ENCODE data around the gene ABCA8.

DNA sequence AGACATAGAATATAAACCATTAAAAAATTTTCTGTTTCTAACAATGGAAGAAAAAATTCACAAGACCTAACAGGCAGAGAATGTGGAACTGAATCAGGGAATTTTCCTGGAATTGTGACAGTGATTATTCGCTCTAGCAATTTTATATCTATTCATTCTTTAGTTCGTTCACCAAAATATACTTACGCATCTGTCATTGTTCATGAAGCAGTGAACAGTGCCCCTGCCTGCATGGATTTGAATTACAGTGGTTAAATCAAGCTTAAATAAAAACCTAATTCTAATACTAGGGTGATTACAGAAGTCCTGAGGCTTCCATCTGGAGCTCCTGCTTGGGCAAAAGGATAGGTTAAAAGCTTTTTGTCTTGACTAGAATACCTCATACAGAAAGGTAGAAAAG lies 48.6 kb downstream of the ABCA8 start:
- TF ChIP-seq, protein P1, sequence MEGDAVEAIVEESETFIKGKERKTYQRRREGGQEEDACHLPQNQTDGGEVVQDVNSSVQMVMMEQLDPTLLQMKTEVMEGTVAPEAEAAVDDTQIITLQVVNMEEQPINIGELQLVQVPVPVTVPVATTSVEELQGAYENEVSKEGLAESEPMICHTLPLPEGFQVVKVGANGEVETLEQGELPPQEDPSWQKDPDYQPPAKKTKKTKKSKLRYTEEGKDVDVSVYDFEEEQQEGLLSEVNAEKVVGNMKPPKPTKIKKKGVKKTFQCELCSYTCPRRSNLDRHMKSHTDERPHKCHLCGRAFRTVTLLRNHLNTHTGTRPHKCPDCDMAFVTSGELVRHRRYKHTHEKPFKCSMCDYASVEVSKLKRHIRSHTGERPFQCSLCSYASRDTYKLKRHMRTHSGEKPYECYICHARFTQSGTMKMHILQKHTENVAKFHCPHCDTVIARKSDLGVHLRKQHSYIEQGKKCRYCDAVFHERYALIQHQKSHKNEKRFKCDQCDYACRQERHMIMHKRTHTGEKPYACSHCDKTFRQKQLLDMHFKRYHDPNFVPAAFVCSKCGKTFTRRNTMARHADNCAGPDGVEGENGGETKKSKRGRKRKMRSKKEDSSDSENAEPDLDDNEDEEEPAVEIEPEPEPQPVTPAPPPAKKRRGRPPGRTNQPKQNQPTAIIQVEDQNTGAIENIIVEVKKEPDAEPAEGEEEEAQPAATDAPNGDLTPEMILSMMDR (IDR thresholded peaks at IDR 0.05; ENCODE audit: insufficient read depth, low read depth, low read length) = peak; percentile 62
- no peak for TF ChIP-seq EZH2 (IDR thresholded peaks at IDR 0.05; ENCODE audit: insufficient read depth, low read length)
